AG04450 (cell line): ENCODE measurements around the gene MT1F. TPM values are rescaled to one million over a fixed set of nuclear protein-coding genes. Genes with fewer than 3 reads are reported as not detected.

Experiments used
- CTCF ChIA-PET: fragments of 300-600, 350-600 bp; formaldehyde crosslinking; extraction: SDS; loops from one replicate; lab custom pipeline; 2022; ENCODE audit warnings: antibody characterized with exemption, inconsistent platforms; lab: Charles Lee
- POLR2A ChIA-PET: fragments of 350-600 bp; formaldehyde crosslinking; extraction: SDS; loops from one replicate; lab custom pipeline; 2021; ENCODE audit warnings: antibody characterized with exemption, inconsistent platforms; lab: Yijun Ruan, JAX
- DNase-seq: peaks from one replicate; pipeline ENCODE4 v3.0.0-alpha.2; 2011; ENCODE audit warnings: low read depth, low spot score
- H3K27ac ChIP-seq: one replicate; pipeline ENCODE4 v1.5.1; 2012; ENCODE audit warnings: low read depth, low read length, control low read depth
- H3K27me3 ChIP-seq: one replicate; pipeline ENCODE4 v1.6.0; 2012; ENCODE audit warnings: low read length; ENCODE audit not compliant: control insufficient read depth, insufficient read depth
- H3K4me3 ChIP-seq: 2 replicates; pipeline ENCODE4 v1.5.1; 2011; ENCODE audit warnings: mild to moderate bottlenecking, low read depth, low read length, control low read depth
- H3K9me3 ChIP-seq: 2 replicates; pipeline ENCODE4 v1.5.1; 2012; ENCODE audit warnings: low read length; ENCODE audit not compliant: control insufficient read depth, insufficient read depth
- CTCF ChIP-seq: IDR thresholded peaks from 2 replicates; pipeline ENCODE4 v1.5.1; 2011; ENCODE audit warnings: low read depth, low read length, control low read depth, inconsistent platforms
- polyA plus RNA-seq: library from polyadenylated mRNA; depleted of rRNA; stranded (reverse); fragments of >200 nt; gene quantifications from 2 replicates; pipeline ENCODE4 v1.2.3, GENCODE V29; 2011

MT1F gene
- polyA plus RNA-seq, 1 experiment, result 0.35 TPM

GRCh38 chr16:56647641-56648431 lies 9.9 kb upstream of the MT1F start:
- POLR2A ChIA-PET, result no interaction called here
- Histone ChIP-seq H3K9me3 (no peaks in the 10 kb centered on the region; the same call in 1 of the 2 replicates), H3K27me3 (peaks cover 91% of the 10 kb centered on the region), H3K4me3 (no peak overlapping the region), H3K27ac (no peak overlapping the region)
- TF ChIP-seq CTCF, result no peak
- CTCF ChIA-PET, result interaction anchor here (1.6 kb wide), 1 partner anchor 53 kb away, joined by 4 read pairs; no protein-coding TSS in a partner anchor
- DNase-seq, result no peak

- no peak for TF ChIP-seq CTCF
- H3K4me3 ChIP-seq, result no peak overlapping the region
- ChIA-PET POLR2A (no interaction called here), CTCF (interaction anchor here (1.6 kb wide), 1 partner anchor 52 kb away, joined by 4 read pairs; no protein-coding TSS in a partner anchor)
- no peak for DNase-seq
- no peak overlapping the region for H3K27ac ChIP-seq
- H3K27me3 ChIP-seq, result peaks cover 78% of the 10 kb centered on the region
- no peaks in the 10 kb centered on the region; the same call in 1 of the 2 replicates for H3K9me3 ChIP-seq
Observed at GRCh38 chr16:56649271-56649670, 8.5 kb upstream of the MT1F start.

- TF ChIP-seq CTCF, result no peak
- Histone ChIP-seq H3K9me3 (no peaks in the 10 kb centered on the region; the same call in 1 of the 2 replicates), H3K4me3 (no peak overlapping the region), H3K27ac (no peak overlapping the region), H3K27me3 (peaks cover 72% of the 10 kb centered on the region)
- POLR2A ChIA-PET, result no interaction called here
- no peak for DNase-seq
- CTCF ChIA-PET, result no interaction called here
Observed at GRCh38 chr16:56649820-56650219, 7.9 kb upstream of the MT1F start.

GRCh38 chr16:56651586-56651985 lies 6.2 kb upstream of the MT1F start, which contains the start of gene MT1B:
MT1B (plus strand) TSS chr16:56651886; CDS start chr16:56651954, 68 bp downstream.
- CTCF ChIA-PET, result no interaction called here
- no peak within 1 kb of the TSS for H3K27ac ChIP-seq
- no peak for TF ChIP-seq CTCF
- no peak for DNase-seq
- H3K9me3 ChIP-seq, result no peaks in the 10 kb centered on the region; the same call in 1 of the 2 replicates
- peaks cover 61% of the 10 kb centered on the region for H3K27me3 ChIP-seq
- POLR2A ChIA-PET, result no interaction called here
- no peak within 1 kb of the TSS for H3K4me3 ChIP-seq

GRCh38 chr16:56652600-56652999 lies 5.2 kb upstream of the MT1F start:
- no peak for TF ChIP-seq CTCF
- CTCF ChIA-PET, result no interaction called here
- H3K27ac ChIP-seq, result no peak overlapping the region
- DNase-seq, result no peak
- POLR2A ChIA-PET, result no interaction called here
- peaks cover 60% of the 10 kb centered on the region for H3K27me3 ChIP-seq
- H3K9me3 ChIP-seq, result no peaks in the 10 kb centered on the region; the same call in 1 of the 2 replicates
- no peak overlapping the region for H3K4me3 ChIP-seq
